ENCODE measurements around the gene EDC3. TPM values are rescaled to one million over a fixed set of nuclear protein-coding genes. Genes with fewer than 3 reads are reported as not detected.

EDC3 gene
- total and polyA plus RNA-seq, 11 donors = 7.3 to 23.0 (median 16.5) TPM

DNA sequence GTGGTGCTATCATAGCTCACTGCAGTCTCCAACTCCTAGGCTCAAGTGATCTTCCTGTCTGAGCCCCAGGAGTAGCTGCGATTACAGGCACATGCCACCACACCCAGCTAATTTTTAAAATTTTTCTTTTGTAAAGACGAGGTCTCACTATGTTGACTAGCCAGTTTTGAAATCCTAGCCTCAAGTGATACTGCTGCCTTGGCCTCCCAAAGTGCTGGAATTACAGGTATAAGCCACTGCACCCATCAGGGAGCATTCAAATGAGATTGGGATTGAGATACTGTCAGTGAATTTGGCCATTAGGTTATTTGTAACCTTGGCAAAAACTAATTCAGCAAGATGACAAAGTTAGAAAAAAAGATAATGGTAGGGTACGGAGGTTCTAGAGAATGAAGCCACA lies 21.7 kb downstream of the EDC3 start:
- no peak for DNase-seq
- no peak overlapping the region for H3K4me3 ChIP-seq
- no peaks in the 10 kb centered on the region for H3K4me1 ChIP-seq
- no peak for TF ChIP-seq POLR2A (IDR thresholded peaks at IDR 0.05)
- TF ChIP-seq, protein P1, sequence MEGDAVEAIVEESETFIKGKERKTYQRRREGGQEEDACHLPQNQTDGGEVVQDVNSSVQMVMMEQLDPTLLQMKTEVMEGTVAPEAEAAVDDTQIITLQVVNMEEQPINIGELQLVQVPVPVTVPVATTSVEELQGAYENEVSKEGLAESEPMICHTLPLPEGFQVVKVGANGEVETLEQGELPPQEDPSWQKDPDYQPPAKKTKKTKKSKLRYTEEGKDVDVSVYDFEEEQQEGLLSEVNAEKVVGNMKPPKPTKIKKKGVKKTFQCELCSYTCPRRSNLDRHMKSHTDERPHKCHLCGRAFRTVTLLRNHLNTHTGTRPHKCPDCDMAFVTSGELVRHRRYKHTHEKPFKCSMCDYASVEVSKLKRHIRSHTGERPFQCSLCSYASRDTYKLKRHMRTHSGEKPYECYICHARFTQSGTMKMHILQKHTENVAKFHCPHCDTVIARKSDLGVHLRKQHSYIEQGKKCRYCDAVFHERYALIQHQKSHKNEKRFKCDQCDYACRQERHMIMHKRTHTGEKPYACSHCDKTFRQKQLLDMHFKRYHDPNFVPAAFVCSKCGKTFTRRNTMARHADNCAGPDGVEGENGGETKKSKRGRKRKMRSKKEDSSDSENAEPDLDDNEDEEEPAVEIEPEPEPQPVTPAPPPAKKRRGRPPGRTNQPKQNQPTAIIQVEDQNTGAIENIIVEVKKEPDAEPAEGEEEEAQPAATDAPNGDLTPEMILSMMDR (IDR thresholded peaks at IDR 0.05) = no peak
- no peaks in the 10 kb centered on the region for H3K27me3 ChIP-seq
- no peaks in the 10 kb centered on the region for H3K9me3 ChIP-seq
- intact Hi-C loops (cut with DNase I) = no loop called here
- peaks cover 0 to 54% (median 50%) of the 10 kb centered on the region in 9 donors for H3K36me3 ChIP-seq
- 79 to 93% (median 85%) methylated on average over 3 of the region's 3 CpGs for WGBS, 4 donors
- no peak overlapping the region for H3K27ac ChIP-seq
- no peak for ATAC-seq

DNA sequence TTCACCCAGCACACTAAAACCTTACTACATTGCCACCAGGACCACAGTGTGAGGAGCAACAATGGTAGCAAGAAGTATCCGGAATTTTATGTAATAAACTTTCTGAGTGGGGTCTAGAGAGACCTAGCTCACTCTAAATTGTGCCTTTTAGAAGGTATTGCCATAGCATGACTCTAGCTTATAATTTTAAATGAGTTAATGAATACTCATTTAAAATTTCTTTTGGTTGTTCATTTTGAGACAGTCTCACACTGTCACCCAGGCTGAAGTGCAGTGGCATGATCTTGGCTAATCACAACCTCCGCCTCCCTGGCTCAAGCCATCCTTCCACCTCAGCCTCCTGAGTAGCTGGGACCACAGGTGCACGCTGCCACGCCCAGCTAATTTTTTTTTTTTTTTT lies 26.2 kb downstream of the EDC3 start:
- no peak overlapping the region for H3K27ac ChIP-seq
- WGBS, 4 donors = 90 to 97% (median 92%) methylated on average over 4 of the region's 4 CpGs
- DNase-seq = no peak
- H3K36me3 ChIP-seq = peaks cover 0 to 75% (median 57%) of the 10 kb centered on the region in 9 donors
- TF ChIP-seq, protein P1 (IDR thresholded peaks at IDR 0.05) = no peak
- TF ChIP-seq POLR2A (IDR thresholded peaks at IDR 0.05) = no peak
- no peak for ATAC-seq
- H3K27me3 ChIP-seq = no peaks in the 10 kb centered on the region
- intact Hi-C loops (cut with DNase I) = no loop called here
- H3K4me1 ChIP-seq = peaks cover 0 to 6% (median 2%) of the 10 kb centered on the region in 12 donors
- no peaks in the 10 kb centered on the region for H3K9me3 ChIP-seq
- no peak overlapping the region for H3K4me3 ChIP-seq

DNA sequence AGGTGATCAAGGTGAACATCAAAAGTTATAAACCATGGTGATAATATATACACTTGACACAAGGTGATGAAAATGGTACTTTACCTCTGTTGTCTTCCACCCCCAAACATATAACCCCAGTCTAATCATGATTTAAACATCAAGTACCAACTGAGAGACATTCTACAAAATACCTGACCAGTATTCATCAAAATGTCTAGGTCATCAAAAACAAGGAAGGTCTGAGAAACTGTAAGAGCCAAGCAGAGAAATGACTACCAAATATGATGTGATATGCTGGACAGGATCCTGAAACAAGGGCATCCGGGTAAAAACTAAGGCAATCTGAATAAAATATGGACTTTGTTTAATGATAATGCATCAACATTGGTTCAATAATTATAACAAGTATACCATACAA lies 27.8 kb downstream of the EDC3 start:
- Histone ChIP-seq H3K36me3 (peaks cover 0 to 59% (median 42%) of the 10 kb centered on the region in 9 donors), H3K9me3 (no peaks in the 10 kb centered on the region), H3K27me3 (no peaks in the 10 kb centered on the region), H3K4me3 (no peak overlapping the region), H3K4me1 (peaks cover 0 to 23% (median 17%) of the 10 kb centered on the region in 12 donors), H3K27ac (no peak overlapping the region)
- 84 to 95% (median 91%) methylated on average over 1 of the region's 1 CpG for WGBS, 4 donors
- intact Hi-C loops (cut with DNase I) = no loop called here
- ATAC-seq (no peak), DNase-seq (no peak)
- no peak for TF ChIP-seq POLR2A (IDR thresholded peaks at IDR 0.05)
- TF ChIP-seq, protein P1 (IDR thresholded peaks at IDR 0.05) = no peak

DNA sequence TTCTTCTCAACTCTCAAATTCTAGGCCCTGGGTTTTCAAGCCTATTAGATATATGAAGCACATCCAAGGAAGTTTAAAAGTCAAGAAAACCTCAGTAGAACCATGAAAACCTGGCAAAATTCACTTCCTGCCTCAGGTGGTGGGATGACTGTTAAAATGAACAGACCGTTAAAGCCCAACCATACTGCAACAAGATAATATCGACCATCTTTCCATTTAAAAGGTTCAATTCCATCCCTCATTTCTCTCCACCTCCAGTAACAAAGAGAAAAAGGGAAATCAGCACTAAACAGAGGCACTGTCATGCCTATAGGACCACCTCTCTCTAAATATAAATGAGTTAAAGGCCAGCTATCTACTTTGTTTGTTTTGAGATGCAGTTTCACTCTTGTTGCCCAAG lies 31.2 kb downstream of the EDC3 start:
- Histone ChIP-seq H3K9me3 (no peaks in the 10 kb centered on the region), H3K27ac (peak overlapping the region in 7 of 12 donors; percentile 5 to 57 (median 28)), H3K4me3 (no peak overlapping the region), H3K27me3 (no peaks in the 10 kb centered on the region), H3K36me3 (peaks cover 0 to 36% (median 12%) of the 10 kb centered on the region in 9 donors), H3K4me1 (peaks cover 0 to 31% (median 18%) of the 10 kb centered on the region in 12 donors)
- 70 to 84% (median 78%) methylated on average over 2 of the region's 2 CpGs for WGBS, 4 donors
- no peak for TF ChIP-seq POLR2A (IDR thresholded peaks at IDR 0.05)
- TF ChIP-seq, protein P1 (IDR thresholded peaks at IDR 0.05) = no peak
- no peak for DNase-seq
- intact Hi-C loops (cut with DNase I) = no loop called here
- ATAC-seq = no peak

Measured in heart left ventricle (tissue), 16 donors.